Kidney tubule cell (primary cell): ENCODE results near the gene DLGAP5.

ENCODE experiments used
- DNase-seq: peaks from one replicate; pipeline ENCODE4 v3.0.0-alpha.2; 2018; ENCODE audit warnings: low spot score

DLGAP5 gene

DNA sequence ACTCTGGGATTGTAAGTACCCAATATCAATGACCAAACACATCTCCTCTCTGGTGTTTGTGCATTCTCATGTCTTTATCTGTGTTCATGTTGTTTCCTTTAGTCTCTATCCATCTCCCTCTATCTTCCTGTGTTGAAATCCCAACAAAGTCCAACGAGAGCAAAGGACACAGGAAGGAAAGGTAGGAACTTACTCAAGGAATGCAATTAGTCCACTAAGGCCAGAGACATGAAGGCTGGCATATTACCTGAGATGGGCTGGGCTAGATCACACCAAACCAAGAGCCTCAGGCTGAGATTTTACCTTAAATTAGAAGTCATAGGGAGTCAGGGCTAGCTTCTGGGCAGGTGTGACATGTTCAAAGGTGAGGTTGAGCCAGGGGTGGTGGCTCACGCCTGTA lies 76.7 kb downstream of the DLGAP5 start:
- no peak for DNase-seq

DNA sequence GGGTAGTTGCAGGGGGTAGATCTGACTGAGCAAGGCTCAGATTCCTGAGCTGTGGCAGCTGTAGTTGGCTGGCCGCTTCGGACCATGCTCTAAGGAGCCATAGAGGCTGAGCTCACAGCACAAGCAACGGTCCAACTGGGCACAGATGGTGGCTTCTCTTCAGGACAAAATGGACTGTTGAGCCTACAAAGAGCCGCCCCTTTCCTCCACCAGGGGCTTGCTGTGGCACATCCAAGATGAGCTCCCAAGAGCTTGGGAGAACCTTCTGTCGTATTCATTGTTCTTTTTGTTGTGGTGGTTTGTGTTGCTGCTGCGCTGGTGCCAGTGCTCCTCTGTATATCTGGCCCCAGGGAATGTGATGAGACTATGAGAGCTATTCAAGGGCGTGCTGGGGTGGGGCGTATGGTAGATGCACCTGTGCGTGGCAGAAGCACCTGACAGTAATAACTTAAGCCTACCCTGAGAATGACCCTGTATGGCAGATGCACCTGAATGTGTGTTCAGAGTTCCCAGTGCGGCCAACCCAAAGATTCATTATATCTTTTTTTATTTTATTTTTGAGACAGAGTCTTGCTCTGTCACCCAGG lies 80.2 kb downstream of the DLGAP5 start:
- DNase-seq = no peak

DNA sequence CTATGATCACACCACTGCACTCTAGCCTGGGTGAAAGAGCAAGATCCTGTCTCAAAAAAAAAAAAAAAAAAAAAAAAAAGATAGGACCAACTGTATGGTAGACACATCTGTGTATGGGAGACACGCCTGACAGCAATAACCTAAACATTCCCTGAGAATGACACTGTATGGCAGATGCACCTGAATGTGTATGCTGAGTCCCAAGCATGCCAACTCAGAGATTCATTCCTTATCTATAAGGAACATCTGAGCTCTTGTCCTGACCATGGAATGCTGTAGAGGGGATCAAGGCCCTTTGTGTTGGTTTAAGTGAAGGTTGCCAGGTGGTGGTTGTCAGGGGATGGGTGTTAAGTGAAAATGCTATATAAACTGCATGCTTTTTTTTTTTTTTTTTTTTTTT lies 81.5 kb downstream of the DLGAP5 start:
- no peak for DNase-seq

DNA sequence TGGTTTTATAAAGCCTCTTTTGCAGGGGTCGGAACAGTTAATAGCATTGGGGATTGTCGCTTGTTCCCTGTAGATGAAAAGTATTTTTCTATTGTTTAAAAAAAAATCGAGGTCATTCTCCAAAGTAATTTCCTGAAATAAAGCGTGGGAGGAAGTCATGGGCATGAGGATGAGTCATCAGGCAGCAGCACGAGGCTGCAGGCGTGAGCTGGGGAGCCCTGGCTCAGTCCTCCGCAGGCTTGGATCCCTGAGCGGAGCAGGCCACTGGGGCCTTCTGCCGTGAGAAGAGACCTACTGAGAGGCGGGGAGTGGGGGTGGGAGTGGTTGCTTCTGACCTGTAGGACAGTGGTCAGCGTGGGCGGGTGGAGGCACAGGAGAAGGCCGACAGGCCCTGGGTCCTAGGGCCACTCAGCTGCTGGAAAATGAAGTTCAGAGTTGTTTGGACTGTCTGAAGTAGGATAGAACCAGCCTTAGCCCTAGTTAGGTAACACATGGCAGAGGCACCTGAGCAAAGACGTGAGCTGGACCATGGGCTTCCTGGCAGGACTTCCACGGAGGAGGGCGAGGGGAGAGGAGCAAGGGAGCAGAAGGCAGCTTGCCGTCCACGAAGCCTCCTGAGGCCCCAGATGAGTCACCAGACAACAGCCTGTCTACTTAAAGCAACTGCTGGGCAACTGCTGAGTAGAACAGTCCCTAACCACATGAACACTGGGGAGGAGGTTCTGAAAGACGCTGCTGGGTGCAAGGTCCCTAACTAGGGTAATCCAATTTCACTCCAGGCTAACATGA lies 83.4 kb downstream of the DLGAP5 start:
- DNase-seq = peak; percentile 91

DNA sequence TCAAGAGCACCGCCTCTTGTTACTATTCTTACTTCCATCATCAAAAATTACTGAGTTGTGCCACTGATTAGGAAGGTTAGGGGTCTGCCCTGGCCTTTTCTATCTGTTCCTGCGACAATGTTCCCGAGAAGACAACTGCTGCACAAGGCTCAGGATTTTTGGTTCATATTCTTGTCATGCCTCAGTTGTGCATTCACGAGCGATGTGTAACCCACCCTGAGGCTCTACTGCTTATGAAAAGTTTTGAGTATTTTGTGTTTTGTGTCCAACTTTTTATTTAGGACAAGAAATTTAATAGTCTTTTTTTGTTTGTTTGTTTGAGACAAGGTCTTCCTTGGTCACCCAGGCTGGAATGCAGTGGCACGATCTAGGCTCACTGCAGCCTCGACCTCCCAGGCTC lies 85.4 kb downstream of the DLGAP5 start:
- no peak for DNase-seq

DNA sequence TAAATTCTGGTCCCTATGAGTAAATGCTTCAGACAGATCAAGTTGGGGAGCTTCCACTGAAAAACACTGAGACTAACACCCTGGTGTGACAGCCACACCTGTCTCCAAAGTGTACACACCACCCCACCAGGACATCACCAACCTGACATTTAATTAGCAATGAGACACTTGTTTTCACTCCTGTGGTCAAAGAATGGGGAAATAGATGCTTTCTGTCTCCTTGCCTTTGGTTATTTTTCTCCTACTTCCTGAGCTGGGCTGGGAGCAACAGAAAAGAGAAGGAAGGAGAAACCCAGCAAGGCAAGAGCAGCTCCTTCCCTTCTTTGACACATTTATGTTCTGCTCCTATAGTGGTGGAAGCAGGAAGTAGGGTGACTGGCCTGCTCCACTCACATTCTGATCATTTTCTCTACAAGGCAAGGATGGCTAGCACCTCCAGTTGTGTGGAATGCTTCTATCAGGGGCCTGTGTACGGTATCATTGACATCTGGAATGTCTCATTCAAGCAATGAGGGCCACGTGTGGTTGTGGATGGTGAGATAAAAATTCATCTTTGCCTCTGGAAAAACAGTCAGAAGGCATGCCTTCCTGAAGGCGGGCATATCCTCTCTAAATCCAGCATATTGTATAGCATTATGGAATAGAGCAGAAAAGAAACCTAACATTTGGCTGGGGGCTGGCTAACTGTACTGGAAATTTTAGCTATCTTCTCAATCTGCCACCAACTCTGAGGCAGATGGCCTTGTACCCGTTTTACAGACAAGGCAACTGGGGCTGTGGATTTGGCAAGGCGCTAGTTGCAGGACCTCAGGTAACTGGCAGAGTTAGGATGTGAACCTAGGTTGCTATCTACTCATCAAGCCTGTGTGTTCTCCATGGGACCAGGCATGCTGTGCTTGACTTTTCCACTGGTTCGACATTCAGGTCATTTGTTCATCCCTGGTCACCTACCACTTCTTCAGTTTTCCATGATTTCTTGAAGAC lies 87.1 kb downstream of the DLGAP5 start:
- DNase-seq = peak; percentile 42

DNA sequence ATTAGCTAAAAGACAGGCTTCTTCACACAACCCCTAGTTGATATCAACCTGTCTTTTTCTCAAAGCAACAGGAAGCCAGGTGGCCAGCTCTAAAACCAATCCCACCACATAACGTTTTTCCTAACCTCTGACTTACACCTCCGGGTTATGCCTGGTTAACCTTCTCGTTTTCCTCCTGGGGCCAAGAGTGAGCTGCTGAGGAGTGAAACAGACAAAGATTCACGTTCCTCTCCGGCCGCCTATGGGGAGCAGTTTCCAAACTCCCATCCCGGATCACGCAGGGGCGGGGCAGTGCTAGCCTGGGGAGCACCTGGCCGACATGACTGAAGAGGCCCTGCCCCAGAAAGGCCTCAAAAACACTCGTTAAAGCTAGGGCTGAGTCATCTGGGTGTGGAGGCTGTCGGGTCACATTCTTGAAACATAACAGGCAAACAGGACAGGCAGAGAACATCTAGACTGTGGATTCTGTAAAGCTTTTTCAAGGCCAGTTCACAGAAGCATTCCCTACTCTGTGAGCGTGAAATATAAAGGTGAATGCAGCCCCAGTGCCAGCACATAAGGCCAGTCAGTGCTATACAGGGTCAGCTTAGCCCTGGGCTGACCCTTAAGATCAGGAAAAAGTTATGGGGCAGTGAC lies 88.3 kb downstream of the DLGAP5 start:
- DNase-seq = peak; percentile 97

GRCh38 chr14:55102141-55102621 lies 89.2 kb downstream of the DLGAP5 start:
- DNase-seq = peak; percentile 84

- DNase-seq = no peak
Measured at GRCh38 chr14:55101698-55102097, 89.7 kb downstream of the DLGAP5 start.

DNA sequence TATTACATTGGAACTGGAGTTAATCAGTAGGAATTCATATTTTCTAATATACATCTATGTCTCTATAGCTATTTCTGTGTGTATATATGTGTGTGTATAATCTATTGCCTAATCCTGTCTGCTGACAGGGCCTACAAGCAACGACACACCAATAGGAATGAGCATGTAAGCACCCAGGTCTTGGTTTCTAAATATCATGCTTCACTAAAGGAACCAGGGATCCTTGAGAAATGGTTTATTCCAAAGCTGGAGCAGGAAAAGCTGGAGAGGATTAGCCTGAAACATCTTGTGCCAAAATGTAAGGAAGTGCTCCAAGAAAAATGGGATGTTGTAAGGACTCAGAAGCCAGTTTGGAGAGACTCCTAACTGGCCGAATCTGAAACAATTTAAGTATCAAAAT lies 91.6 kb downstream of the DLGAP5 start:
- DNase-seq = no peak

DNA sequence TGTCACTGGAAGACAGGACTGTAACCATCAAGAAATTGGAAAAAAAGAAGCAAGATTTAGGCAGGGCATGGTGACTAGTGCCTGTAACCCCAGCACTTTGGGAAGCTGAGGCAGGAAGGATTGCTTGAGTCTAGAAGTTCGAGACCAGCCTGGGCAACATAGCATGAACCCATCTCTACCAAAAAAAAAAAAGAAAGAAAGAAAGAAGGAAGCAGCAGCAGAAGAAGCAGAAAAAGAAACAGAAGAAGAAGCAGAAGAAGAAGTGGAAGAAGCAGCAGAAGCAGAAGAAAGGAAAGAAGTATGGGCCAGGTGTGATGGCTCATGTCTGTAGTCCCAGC lies 92.9 kb downstream of the DLGAP5 start:
- DNase-seq = no peak
